ENCODE results near the gene SGTB. TPM values are rescaled to one million over a fixed set of nuclear protein-coding genes. Genes with fewer than 3 reads are reported as not detected.

SGTB gene
- total RNA-seq, 6 experiments from 2014 or later, result 1.9 to 5.0 (median 3.9) TPM

DNA sequence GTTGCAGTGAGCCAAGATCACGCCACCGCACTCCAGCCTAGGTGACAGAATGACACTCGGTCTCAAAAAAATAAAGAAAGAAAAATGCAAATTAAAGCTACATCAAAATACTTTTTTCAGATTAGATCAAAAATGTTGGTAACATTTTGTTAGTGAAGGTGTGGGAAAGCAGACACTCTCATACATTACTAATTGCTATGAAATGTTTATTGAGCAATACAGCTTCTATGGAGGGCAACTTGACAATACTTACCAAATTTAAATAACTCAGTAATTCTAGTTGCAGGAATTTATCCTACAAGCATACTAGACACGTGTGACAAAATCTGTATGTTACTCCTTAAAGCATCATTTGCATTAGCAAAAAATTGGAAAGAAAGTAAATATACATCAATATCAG is 101.9 kb downstream of the SGTB start:
- H3K4me3 ChIP-seq, result no peak overlapping the region
- 92% methylated on average over 4 of the region's 4 CpGs for WGBS (ENCODE audit: insufficient coverage, low coverage, low lambda C conversion rate, missing lambda C conversion rate)
- intact Hi-C loops (cut with DNase I), result no loop called here
- ATAC-seq (no peak), DNase-seq (no peak)
- no peaks in the 10 kb centered on the region for H3K9me3 ChIP-seq
- H3K27ac ChIP-seq, result no peak overlapping the region
- H3K36me3 ChIP-seq, result peaks cover 0 to 10% (median 0%) of the 10 kb centered on the region in 4 donors
- no peaks in the 10 kb centered on the region for H3K27me3 ChIP-seq
- TF ChIP-seq POLR2A (IDR thresholded peaks at IDR 0.05), result no peak
- TF ChIP-seq, protein P1, sequence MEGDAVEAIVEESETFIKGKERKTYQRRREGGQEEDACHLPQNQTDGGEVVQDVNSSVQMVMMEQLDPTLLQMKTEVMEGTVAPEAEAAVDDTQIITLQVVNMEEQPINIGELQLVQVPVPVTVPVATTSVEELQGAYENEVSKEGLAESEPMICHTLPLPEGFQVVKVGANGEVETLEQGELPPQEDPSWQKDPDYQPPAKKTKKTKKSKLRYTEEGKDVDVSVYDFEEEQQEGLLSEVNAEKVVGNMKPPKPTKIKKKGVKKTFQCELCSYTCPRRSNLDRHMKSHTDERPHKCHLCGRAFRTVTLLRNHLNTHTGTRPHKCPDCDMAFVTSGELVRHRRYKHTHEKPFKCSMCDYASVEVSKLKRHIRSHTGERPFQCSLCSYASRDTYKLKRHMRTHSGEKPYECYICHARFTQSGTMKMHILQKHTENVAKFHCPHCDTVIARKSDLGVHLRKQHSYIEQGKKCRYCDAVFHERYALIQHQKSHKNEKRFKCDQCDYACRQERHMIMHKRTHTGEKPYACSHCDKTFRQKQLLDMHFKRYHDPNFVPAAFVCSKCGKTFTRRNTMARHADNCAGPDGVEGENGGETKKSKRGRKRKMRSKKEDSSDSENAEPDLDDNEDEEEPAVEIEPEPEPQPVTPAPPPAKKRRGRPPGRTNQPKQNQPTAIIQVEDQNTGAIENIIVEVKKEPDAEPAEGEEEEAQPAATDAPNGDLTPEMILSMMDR (IDR thresholded peaks at IDR 0.05), result no peak
- peaks cover 0 to 15% (median 6%) of the 10 kb centered on the region in 4 donors for H3K4me1 ChIP-seq

Other genes starting within 250 kb of the SGTB start
- gene ADAMTS6, start 240.2 kb downstream of the SGTB start, total RNA-seq, result under 1 TPM; 0.17 to 0.56 (median 0.40) TPM
- gene CENPK, start 158.9 kb downstream of the SGTB start, total RNA-seq, result 1 to 10 TPM in 3 of 6 experiments, under 1 TPM in 3; 0.33 to 4.3 (median 1.5) TPM
- gene PPWD1, start 158.8 kb downstream of the SGTB start, total RNA-seq, result 10 to 100 TPM; 11.4 to 24.0 (median 12.3) TPM
- 10 to 100 TPM in 1 of 6 experiments, 1 to 10 TPM in 5; 3.7 to 10.1 (median 7.6) TPM for gene TRIM23, start 97.8 kb downstream of the SGTB start, total RNA-seq
- gene SHLD3, start 97.1 kb downstream of the SGTB start, total RNA-seq, result 1 to 10 TPM in 3 of 6 experiments, under 1 TPM in 3; 0.76 to 1.8 (median 1.2) TPM
- 10 to 100 TPM in 2 of 6 experiments, 1 to 10 TPM in 4; 6.7 to 14.3 (median 9.0) TPM for gene TRAPPC13, start 97.1 kb downstream of the SGTB start, total RNA-seq
- 10 to 100 TPM; 28.3 to 68.2 (median 36.7) TPM for gene NLN, start 96 bp upstream of the SGTB start, total RNA-seq
- 10 to 100 TPM; 31.0 to 45.3 (median 32.8) TPM for gene ERBIN, start 204.5 kb upstream of the SGTB start, total RNA-seq

All from right lobe of liver (tissue), 6 donors.